Mammary epithelial cell (primary cell): ENCODE measurements around the gene SORCS1.

Experiments used
- EZH2 ChIP-seq: IDR thresholded peaks from 2 replicates; pipeline ENCODE4 v1.6.1; 2012; ENCODE audit warnings: low read length, inconsistent platforms, borderline replicate concordance
- TF ChIP-seq, protein P1 (sequence below), 2 donors: IDR thresholded peaks in 1 of 2; conservative IDR thresholded peaks in 1 of 2; 2 replicates each; pipeline ENCODE4 v1.5.1; 2011 to 2012; ENCODE audit warnings: inconsistent platforms in 2 of 2, low read length in 2 of 2, mild to moderate bottlenecking in 2 of 2, control low read depth in 1 of 2, low read depth in 1 of 2; ENCODE audit not compliant: insufficient read depth in 1 of 2; ENCODE audit errors: extremely low read depth in 1 of 2

DNA sequence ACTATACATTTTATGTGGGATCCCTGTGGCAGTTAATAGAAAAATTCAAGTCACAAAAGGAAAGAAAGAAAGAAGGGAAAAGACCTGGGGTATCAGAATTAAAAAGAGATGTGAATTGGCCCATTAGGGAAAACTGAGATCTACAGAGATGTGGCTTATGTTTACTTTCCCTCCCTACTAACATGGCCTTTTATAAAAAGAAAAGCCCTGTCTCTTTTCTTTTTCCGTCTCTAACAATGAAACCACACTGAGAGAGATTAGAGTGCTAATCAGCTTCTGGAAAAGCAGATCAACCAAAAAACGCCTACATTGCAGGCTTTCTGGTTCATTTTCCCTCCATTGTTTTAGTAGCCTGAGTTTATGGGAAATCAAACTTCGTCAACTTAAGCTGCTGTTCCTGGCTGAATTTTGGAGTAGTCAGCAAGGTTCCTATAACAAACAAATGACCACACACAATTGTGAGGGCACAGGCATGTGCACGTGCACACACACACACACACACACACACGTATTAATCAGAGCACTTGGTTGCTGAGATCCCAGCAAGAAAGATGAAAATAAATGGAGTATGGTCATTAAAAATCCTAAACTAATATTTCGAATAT is 235.1 kb downstream of the SORCS1 start:
- TF ChIP-seq, protein P1, sequence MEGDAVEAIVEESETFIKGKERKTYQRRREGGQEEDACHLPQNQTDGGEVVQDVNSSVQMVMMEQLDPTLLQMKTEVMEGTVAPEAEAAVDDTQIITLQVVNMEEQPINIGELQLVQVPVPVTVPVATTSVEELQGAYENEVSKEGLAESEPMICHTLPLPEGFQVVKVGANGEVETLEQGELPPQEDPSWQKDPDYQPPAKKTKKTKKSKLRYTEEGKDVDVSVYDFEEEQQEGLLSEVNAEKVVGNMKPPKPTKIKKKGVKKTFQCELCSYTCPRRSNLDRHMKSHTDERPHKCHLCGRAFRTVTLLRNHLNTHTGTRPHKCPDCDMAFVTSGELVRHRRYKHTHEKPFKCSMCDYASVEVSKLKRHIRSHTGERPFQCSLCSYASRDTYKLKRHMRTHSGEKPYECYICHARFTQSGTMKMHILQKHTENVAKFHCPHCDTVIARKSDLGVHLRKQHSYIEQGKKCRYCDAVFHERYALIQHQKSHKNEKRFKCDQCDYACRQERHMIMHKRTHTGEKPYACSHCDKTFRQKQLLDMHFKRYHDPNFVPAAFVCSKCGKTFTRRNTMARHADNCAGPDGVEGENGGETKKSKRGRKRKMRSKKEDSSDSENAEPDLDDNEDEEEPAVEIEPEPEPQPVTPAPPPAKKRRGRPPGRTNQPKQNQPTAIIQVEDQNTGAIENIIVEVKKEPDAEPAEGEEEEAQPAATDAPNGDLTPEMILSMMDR (conservative IDR thresholded peaks at IDR 0.05 in 1 of 2, IDR thresholded peaks at IDR 0.05 in 1 of 2; ENCODE audit: extremely low read depth in 1 of 2, insufficient read depth in 1 of 2, low read depth in 1 of 2, low read length in 2 of 2) = no peak
- no peak for TF ChIP-seq EZH2
